ENCODE results near the gene PPP1R15A. TPM values are rescaled to one million over a fixed set of nuclear protein-coding genes. Genes with fewer than 3 reads are reported as not detected.
"Not testable (repeated sequence)": the region's sequence is repeated elsewhere in the genome, so short reads cannot be mapped to it uniquely, and the experiment has no call there.

The PPP1R15A gene
- total RNA-seq, 1 donor from 2014 or later: 87.0 TPM

GRCh38 chr19:48856921-48857320 lies 15.3 kb upstream of the PPP1R15A start:
- intact Hi-C loops (cut with DNase I): no loop called here
- DNase-seq (ENCODE audit: low spot score): no peak

DNA sequence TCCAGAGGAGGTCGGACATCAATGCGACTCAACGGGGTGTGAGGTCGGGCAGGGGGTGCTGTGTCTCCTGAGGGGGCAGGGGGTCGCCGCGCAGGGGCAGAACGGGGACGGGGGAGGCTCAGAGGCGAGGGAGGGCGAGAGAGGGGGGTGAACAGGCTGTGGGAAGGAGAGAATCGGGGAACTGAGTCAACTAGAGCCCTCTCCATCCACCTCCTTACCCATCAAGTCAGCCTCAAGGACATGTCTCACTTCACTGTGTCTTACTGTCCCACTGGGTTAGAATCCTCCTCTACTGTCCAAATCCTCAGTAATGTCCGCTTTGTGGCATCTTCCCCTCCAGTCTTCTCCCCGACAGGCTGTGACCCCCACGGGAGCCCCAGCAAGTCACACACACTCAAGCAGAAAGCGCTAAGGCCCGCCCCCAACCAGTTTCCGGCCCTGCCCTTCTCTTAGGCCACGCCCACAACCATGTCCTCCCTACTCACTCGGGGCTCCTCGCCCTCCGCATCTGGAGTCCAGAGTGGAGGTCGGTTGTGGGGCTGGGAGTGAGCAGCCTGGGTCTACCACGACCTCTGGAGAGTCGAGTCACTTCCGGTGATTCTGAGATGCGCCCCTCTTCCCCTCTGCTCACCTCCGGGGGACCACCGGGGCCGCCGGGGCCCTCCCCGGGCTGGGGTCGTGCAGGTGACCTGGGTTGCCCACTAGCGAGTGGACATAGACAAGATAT lies 13.1 kb upstream of the PPP1R15A start:
- DNase-seq (ENCODE audit: low spot score): no peak
- intact Hi-C loops (cut with DNase I): no loop called here

DNA sequence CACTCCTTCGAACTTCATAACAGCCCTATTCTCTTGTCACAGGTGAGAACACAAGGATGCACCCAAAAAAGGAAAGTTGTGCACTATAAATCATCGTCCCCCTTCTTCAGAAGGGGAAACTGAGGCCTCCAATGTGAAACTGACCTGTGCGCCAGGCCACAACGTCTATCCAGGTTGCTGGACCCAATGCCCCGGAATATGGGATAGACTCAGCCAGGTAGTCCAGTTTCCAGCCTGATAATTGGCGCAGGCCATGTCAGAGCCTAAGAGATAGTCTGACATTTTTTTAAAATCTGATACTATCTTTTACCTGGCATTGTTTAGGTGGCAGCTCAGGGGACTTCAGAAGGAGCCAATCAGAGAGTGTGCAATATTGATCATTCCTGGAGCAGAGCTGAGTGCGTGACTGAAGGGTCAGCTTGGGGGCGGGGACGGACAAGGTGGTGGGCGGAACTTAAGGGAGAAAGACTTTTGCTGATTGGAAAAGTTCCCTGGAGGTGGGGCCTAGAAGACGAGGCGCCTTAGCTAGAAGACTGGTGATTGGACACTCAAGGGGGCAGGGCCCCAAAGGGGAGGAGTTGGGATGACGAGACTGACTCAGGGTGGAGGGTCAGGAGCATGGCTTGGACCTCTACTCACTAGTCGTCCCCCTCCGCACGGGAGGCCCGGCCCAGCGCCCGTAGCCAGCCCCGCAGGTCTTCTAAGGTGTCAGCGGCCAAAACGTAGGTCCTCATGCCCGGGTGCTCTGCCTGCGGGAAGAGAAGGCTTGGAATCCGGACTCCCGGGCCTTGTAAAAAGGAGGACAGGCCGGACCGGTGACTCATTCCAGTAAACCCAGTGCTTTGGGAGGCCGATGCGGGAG lies 12.3 kb upstream of the PPP1R15A start:
- no peak for DNase-seq (ENCODE audit: low spot score)
- intact Hi-C loops (cut with DNase I): no loop called here

GRCh38 chr19:48861313-48861712 lies 10.9 kb upstream of the PPP1R15A start:
- intact Hi-C loops (cut with DNase I): no loop called here
- DNase-seq (ENCODE audit: low spot score): no peak

- DNase-seq (ENCODE audit: low spot score): no peak
- intact Hi-C loops (cut with DNase I): no loop called here
Observed at GRCh38 chr19:48862827-48863226, 9.4 kb upstream of the PPP1R15A start.

DNA sequence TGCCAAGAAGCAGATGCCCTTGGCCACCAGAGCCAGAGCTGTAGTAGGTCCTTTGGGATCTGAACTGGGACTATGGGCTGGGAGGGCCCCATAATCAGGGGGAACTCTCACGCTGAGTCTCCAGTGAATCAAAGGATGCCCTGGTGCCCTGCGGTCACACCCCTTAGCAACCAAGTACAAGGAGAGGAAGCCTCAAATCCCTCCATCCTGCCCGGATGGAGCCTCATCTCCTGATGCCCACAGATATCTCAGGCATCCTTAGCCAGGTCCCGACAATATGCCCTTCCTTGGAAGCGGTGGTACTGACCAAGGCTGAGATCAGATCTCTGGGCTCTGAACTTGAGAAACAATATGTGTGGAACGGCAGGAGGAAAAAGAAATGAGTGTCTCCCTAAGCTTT lies 5.5 kb upstream of the PPP1R15A start:
- no peak for DNase-seq (ENCODE audit: low spot score)
- intact Hi-C loops (cut with DNase I): no loop called here

GRCh38 chr19:48867123-48867745 lies 5.0 kb upstream of the PPP1R15A start:
- intact Hi-C loops (cut with DNase I): no loop called here
- no peak for DNase-seq (ENCODE audit: low spot score)

DNA sequence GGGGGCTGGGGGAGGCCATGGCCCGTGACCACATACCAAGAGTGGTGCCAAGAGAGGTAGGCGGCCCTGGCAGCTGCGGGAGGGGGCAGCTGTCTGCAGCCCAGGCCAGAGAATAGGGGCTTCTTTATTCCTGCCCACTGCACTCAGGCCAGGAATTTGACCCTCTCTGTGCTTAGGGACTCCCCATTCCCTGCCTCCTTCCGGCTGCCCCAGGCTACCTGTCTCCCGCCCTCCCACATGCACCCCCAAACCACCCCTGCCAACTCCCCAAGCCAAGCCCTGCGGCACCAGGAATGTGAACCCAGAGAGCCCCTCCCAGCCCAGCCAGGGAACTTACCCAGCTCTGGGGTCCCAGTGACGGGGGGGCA lies 4.5 kb upstream of the PPP1R15A start:
- no peak for DNase-seq (ENCODE audit: low spot score)
- intact Hi-C loops (cut with DNase I): no loop called here

DNA sequence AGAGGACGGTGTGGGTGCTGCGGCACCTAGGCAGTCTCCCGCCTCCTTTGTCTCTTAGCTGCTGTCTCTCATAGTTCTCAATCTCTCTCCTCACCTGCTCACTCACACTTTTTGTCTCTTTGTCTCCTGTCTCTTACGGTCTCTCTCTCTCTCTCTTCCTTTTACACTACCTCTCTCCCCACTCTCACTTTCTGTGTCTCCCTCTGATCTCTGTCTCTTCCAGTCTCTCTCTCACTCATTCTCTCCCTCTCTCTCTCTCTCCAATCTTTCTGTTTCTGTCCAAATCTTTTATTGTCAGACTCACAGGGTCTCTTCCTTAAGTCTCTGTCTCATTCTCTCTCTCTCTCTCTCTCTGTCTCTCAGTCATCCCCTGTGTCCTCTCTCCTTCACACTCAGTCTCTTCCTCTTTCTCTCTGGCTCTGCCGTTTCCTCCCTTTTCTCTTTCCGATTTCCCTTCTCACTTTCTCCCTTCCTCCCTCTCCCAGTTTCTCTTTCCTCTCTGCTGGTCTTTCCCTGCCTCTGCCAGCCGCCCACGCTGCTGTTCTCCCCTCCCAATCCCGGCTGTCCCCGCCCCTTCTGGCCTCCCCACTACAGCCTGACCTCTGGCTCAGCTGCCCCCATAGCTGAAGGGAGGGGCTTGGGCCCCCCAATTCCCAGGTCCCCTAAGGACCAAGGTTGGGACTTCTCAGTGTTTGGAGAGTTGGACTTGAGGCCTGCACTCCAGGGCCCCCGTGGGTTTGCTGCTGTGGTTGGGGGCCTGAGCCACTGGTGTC lies 3.9 kb upstream of the PPP1R15A start, which contains the start of gene PLEKHA4:
PLEKHA4 (minus strand) TSS at position 504 of the 773 bp plus-strand sequence. CDS start 997 bp downstream, outside the sequence.
- intact Hi-C loops (cut with DNase I): no loop called here
- peak; percentile 90 for DNase-seq (ENCODE audit: low spot score)

DNA sequence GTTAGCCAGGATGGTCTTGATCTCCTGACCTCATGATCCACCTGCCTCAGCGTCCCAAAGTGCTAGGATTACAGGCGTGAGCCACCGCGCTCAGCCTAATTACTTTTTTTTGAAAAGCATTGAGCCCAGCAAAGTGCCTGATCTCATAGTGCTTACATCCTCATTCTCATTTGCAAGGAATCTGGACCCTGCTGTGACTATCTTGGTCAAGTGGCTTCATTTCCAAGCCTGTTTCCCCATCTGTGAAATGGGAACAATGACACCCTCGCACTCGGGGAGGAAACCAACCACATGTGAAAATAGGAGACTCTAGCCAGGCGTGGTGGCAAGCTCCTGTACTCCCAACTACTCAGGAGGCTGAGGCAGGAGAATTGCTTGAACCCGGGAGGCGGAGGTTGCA lies 2.2 kb upstream of the PPP1R15A start:
- DNase-seq (ENCODE audit: low spot score): no peak
- intact Hi-C loops (cut with DNase I): loop anchor here (5.0 kb wide), 1 partner anchor 287 kb away; the partner anchor contains the start of genes HRC and TRPM4

GRCh38 chr19:48871471-48872181 lies 595 bp upstream of the PPP1R15A start:
- intact Hi-C loops (cut with DNase I): loop anchor here (2.0 to 5.0 kb wide), 2 partner anchors 93 to 286 kb away; partner anchors contain the start of genes FTL, HRC and TRPM4
- not testable (repeated sequence) for DNase-seq (ENCODE audit: low spot score)

- DNase-seq (ENCODE audit: low spot score): peak; percentile 89
- intact Hi-C loops (cut with DNase I): loop anchor here (2.0 to 5.0 kb wide), 2 partner anchors 92 to 284 kb away; partner anchors contain the start of genes FTL, HRC and TRPM4
Observed at GRCh38 chr19:48872884-48873475, 759 bp downstream of the PPP1R15A start.

DNA sequence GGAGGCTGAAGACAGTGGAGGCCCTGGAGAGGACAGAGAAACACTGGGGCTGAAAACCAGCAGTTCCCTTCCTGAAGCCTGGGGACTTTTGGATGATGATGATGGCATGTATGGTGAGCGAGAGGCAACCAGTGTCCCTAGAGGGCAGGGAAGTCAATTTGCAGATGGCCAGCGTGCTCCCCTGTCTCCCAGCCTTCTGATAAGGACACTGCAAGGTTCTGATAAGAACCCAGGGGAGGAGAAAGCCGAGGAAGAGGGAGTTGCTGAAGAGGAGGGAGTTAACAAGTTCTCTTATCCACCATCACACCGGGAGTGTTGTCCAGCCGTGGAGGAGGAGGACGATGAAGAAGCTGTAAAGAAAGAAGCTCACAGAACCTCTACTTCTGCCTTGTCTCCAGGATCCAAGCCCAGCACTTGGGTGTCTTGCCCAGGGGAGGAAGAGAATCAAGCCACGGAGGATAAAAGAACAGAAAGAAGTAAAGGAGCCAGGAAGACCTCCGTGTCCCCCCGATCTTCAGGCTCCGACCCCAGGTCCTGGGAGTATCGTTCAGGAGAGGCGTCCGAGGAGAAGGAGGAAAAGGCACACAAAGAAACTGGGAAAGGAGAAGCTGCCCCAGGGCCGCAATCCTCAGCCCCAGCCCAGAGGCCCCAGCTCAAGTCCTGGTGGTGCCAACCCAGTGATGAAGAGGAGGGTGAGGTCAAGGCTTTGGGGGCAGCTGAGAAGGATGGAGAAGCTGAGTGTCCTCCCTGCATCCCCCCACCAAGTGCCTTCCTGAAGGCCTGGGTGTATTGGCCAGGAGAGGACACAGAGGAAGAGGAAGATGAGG lies 1.5 kb downstream of the PPP1R15A start:
- intact Hi-C loops (cut with DNase I): loop anchor here (2.0 to 5.0 kb wide), 2 partner anchors 91 to 284 kb away; partner anchors contain the start of genes FTL, HRC and TRPM4
- no peak for DNase-seq (ENCODE audit: low spot score)

GRCh38 chr19:48874303-48875135 lies 2.3 kb downstream of the PPP1R15A start:
- no peak for DNase-seq (ENCODE audit: low spot score)
- intact Hi-C loops (cut with DNase I): loop anchor here (5.0 kb wide), 2 partner anchors 78 to 283 kb away; partner anchors contain the start of genes BAX, HRC and TRPM4

GRCh38 chr19:48876043-48876981 lies 4.1 kb downstream of the PPP1R15A start:
- not testable (repeated sequence) for DNase-seq (ENCODE audit: low spot score)

More at GRCh38 chr19:48876043-48876981, 4.1 kb downstream of the PPP1R15A start:
- intact Hi-C loops (cut with DNase I): loop anchor here (5.0 kb wide), 1 partner anchor 76 kb away; the partner anchor contains the start of gene BAX
